ENCODE measurements around the gene HIF1A. TPM values are rescaled to one million over a fixed set of nuclear protein-coding genes. Genes with fewer than 3 reads are reported as not detected.

Gene HIF1A
- total RNA-seq, 8 experiments from 2014 or later, result 57.7 to 164 (median 98.6) TPM

- peak overlapping the region; percentile 47 to 86 for H3K27ac ChIP-seq
- WGBS, 10 experiments, result 34 to 100% (median 48%) methylated on average over 1 to 5 of the region's 5 CpGs
- in situ Hi-C loops (cut with MboI; ENCODE audit: low pct_unique_long_range_greater_than_20kb in 2 of 9, low sequenced_read_pairs in 9 of 9, unreplicated experiment in 9 of 9), result no loop called here
- H3K4me1 ChIP-seq (replicated peaks in 1 of 2), result peaks cover 17 to 22% of the 10 kb centered on the region in 2 donors
- ATAC-seq (replicated peaks in 6 of 8), result peak in 6 of 8 experiments; percentile 0 to 6 (median 3)
- peak overlapping the region; percentile 52 to 73 (median 69) for H3K4me3 ChIP-seq
Observed at GRCh38 chr14:61761557-61761956, 66.2 kb downstream of the HIF1A start.

GRCh38 chr14:61761959-61762786 is 66.9 kb downstream of the HIF1A start, which contains the start of gene SNAPC1:
TSS of gene SNAPC1 (plus strand) at chr14:61762420. CDS start at chr14:61762461, 41 bp downstream.
- Histone ChIP-seq H3K27ac (peak within 1 kb of the TSS; percentile 47 to 86), H3K4me1 (replicated peaks in 1 of 2) (peaks cover 18 to 22% of the 10 kb centered on the region in 2 donors), H3K4me3 (peak within 1 kb of the TSS; percentile 52 to 73 (median 69))
- peak; percentile 91 to 99 (median 98) for ATAC-seq (replicated peaks in 6 of 8)
- 0 to 3% (median 0%) methylated on average over 4 to 32 of the region's 49 CpGs; no CpG with 5 or more reads in 3 of the 10 experiments for WGBS, 10 experiments
- in situ Hi-C loops (cut with MboI; ENCODE audit: low pct_unique_long_range_greater_than_20kb in 2 of 9, low sequenced_read_pairs in 9 of 9, unreplicated experiment in 9 of 9), result no loop called here

GRCh38 chr14:61764342-61765122 is 69.2 kb downstream of the HIF1A start:
- in situ Hi-C loops (cut with MboI; ENCODE audit: low pct_unique_long_range_greater_than_20kb in 2 of 9, low sequenced_read_pairs in 9 of 9, unreplicated experiment in 9 of 9), result no loop called here
- Histone ChIP-seq H3K4me3 (peak overlapping the region; percentile 2 to 73 (median 68)), H3K27ac (no peak overlapping the region), H3K4me1 (replicated peaks in 1 of 2) (peaks cover 18 to 22% of the 10 kb centered on the region in 2 donors)
- WGBS, 10 experiments, result 25 to 93% (median 52%) methylated on average over 2 to 5 of the region's 5 CpGs
- ATAC-seq (replicated peaks in 6 of 8), result no peak

GRCh38 chr14:61765225-61765943 is 70.1 kb downstream of the HIF1A start:
- peaks cover 18 to 22% of the 10 kb centered on the region in 2 donors for H3K4me1 ChIP-seq (replicated peaks in 1 of 2)
- no peak for ATAC-seq (replicated peaks in 6 of 8)
- 13 to 84% (median 43%) methylated on average over 1 to 15 of the region's 15 CpGs for WGBS, 10 experiments
- no peak overlapping the region for H3K27ac ChIP-seq
- in situ Hi-C loops (cut with MboI; ENCODE audit: low pct_unique_long_range_greater_than_20kb in 2 of 9, low sequenced_read_pairs in 9 of 9, unreplicated experiment in 9 of 9), result no loop called here
- H3K4me3 ChIP-seq, result peak overlapping the region; percentile 10 to 73 (median 68)

- ATAC-seq (replicated peaks in 6 of 8), result no peak
- peaks cover 18 to 22% of the 10 kb centered on the region in 2 donors for H3K4me1 ChIP-seq (replicated peaks in 1 of 2)
- in situ Hi-C loops (cut with MboI; ENCODE audit: low pct_unique_long_range_greater_than_20kb in 2 of 9, low sequenced_read_pairs in 9 of 9, unreplicated experiment in 9 of 9), result no loop called here
- H3K4me3 ChIP-seq, result peak overlapping the region in 2 of 5 donors; percentile 68 to 73
- WGBS, 10 experiments, result 32 to 100% (median 84%) methylated on average over 1 to 5 of the region's 5 CpGs; no CpG with 5 or more reads in 3 of the 10 experiments
- no peak overlapping the region for H3K27ac ChIP-seq
Observed at GRCh38 chr14:61766151-61766550, 70.8 kb downstream of the HIF1A start.

GRCh38 chr14:61768240-61768639 is 72.9 kb downstream of the HIF1A start:
- ATAC-seq (replicated peaks in 6 of 8), result no peak
- H3K27ac ChIP-seq, result no peak overlapping the region
- WGBS, 10 experiments, result 44 to 100% (median 98%) methylated on average over 1 to 3 of the region's 3 CpGs
- in situ Hi-C loops (cut with MboI; ENCODE audit: low pct_unique_long_range_greater_than_20kb in 2 of 9, low sequenced_read_pairs in 9 of 9, unreplicated experiment in 9 of 9), result no loop called here
- no peak overlapping the region for H3K4me3 ChIP-seq
- peaks cover 15 to 22% of the 10 kb centered on the region in 2 donors for H3K4me1 ChIP-seq (replicated peaks in 1 of 2)

GRCh38 chr14:61769893-61770292 is 74.6 kb downstream of the HIF1A start:
- Histone ChIP-seq H3K4me3 (no peak overlapping the region), H3K27ac (no peak overlapping the region), H3K4me1 (replicated peaks in 1 of 2) (peaks cover 11 to 15% of the 10 kb centered on the region in 2 donors)
- WGBS, 10 experiments, result 57 to 100% (median 95%) methylated on average over 1 to 3 of the region's 3 CpGs
- in situ Hi-C loops (cut with MboI; ENCODE audit: low pct_unique_long_range_greater_than_20kb in 2 of 9, low sequenced_read_pairs in 9 of 9, unreplicated experiment in 9 of 9), result no loop called here
- ATAC-seq (replicated peaks in 6 of 8), result no peak

- Histone ChIP-seq H3K4me3 (no peak overlapping the region), H3K27ac (no peak overlapping the region), H3K4me1 (replicated peaks in 1 of 2) (no peaks in the 10 kb centered on the region)
- in situ Hi-C loops (cut with MboI; ENCODE audit: low pct_unique_long_range_greater_than_20kb in 2 of 9, low sequenced_read_pairs in 9 of 9, unreplicated experiment in 9 of 9), result no loop called here
- 100% methylated on average over 1 of the region's 1 CpG; no CpG with 5 or more reads in 7 of the 10 experiments for WGBS, 10 experiments
- no peak for ATAC-seq (replicated peaks in 6 of 8)
Observed at GRCh38 chr14:61774861-61775260, 79.5 kb downstream of the HIF1A start.

- no peak overlapping the region for H3K27ac ChIP-seq
- in situ Hi-C loops (cut with MboI; ENCODE audit: low pct_unique_long_range_greater_than_20kb in 2 of 9, low sequenced_read_pairs in 9 of 9, unreplicated experiment in 9 of 9), result no loop called here
- no peaks in the 10 kb centered on the region for H3K4me1 ChIP-seq (replicated peaks in 1 of 2)
- 87 to 100% (median 90%) methylated on average over 1 to 3 of the region's 3 CpGs; no CpG with 5 or more reads in 3 of the 10 experiments for WGBS, 10 experiments
- no peak overlapping the region for H3K4me3 ChIP-seq
- ATAC-seq (replicated peaks in 6 of 8), result no peak
Observed at GRCh38 chr14:61780125-61780524, 84.8 kb downstream of the HIF1A start.

- 80 to 100% (median 97%) methylated on average over 1 to 4 of the region's 5 CpGs; no CpG with 5 or more reads in 4 of the 10 experiments for WGBS, 10 experiments
- in situ Hi-C loops (cut with MboI; ENCODE audit: low pct_unique_long_range_greater_than_20kb in 2 of 9, low sequenced_read_pairs in 9 of 9, unreplicated experiment in 9 of 9), result no loop called here
- Histone ChIP-seq H3K4me3 (no peak overlapping the region), H3K4me1 (replicated peaks in 1 of 2) (no peaks in the 10 kb centered on the region), H3K27ac (no peak overlapping the region)
- ATAC-seq (replicated peaks in 6 of 8), result no peak
Observed at GRCh38 chr14:61797309-61797708, 102.0 kb downstream of the HIF1A start.

Data from motor neuron (in vitro differentiated cells).